ENCODE measurements around the gene RHBDD3. TPM values are rescaled to one million over a fixed set of nuclear protein-coding genes. Genes with fewer than 3 reads are reported as not detected.

The RHBDD3 gene
- total RNA-seq, 1 experiment from 2014 or later = 49.6 TPM

- no TSS peak for BruUV-seq (replicated peaks)
- intact Hi-C loops (cut with micrococcal nuclease; ENCODE audit: unreplicated experiment) = no loop called here
- Mint-ChIP-seq H3K9me3 (ENCODE audit: unreplicated experiment) (no peaks in the 10 kb centered on the region), H3K27me3 (ENCODE audit: insufficient read depth, unreplicated experiment) (no peaks in the 10 kb centered on the region), H3K36me3 (ENCODE audit: insufficient read depth, unreplicated experiment) (no peaks in the 10 kb centered on the region), H3K27ac (ENCODE audit: unreplicated experiment) (no peak overlapping the region), H3K4me3 (ENCODE audit: unreplicated experiment) (no peak overlapping the region), H3K4me1 (ENCODE audit: low read depth, unreplicated experiment) (peaks cover 13% of the 10 kb centered on the region)
- peaks cover 17% of the 10 kb centered on the region for H3K4me1 ChIP-seq
- TF ChIP-seq CTCF (IDR thresholded peaks at IDR 0.05; ENCODE audit: insufficient read depth in 1 of 2, low read depth in 1 of 2, low read length in 1 of 2, severe bottlenecking in 1 of 2, unreplicated experiment in 1 of 2) = no peak
- no peaks in the 10 kb centered on the region for H3K9me3 ChIP-seq
- no peak for DNase-seq
- H3K4me3 ChIP-seq (ENCODE audit: low read depth, low read length) = no peak overlapping the region
- no peaks in the 10 kb centered on the region for H3K27me3 ChIP-seq (replicated peaks; ENCODE audit: control insufficient read depth, insufficient read depth, low read length)
- H3K36me3 ChIP-seq (ENCODE audit: control insufficient read depth, insufficient read depth, low read length) = no peaks in the 10 kb centered on the region
- CTCF ChIA-PET = no interaction called here
- POLR2A ChIA-PET = no interaction called here
These were observed 48.9 kb downstream of the RHBDD3 start for GRCh38 chr22:29218758-29219408.

GRCh38 chr22:29217827-29218757, 49.7 kb downstream of the RHBDD3 start:
- no peaks in the 10 kb centered on the region for H3K9me3 Mint-ChIP-seq (ENCODE audit: unreplicated experiment)
- H3K36me3 ChIP-seq (ENCODE audit: control insufficient read depth, insufficient read depth, low read length) = no peaks in the 10 kb centered on the region
- ChIA-PET POLR2A (no interaction called here), CTCF (interaction anchor here (0.6 to 1.6 kb wide), 2 partner anchors 13 to 65 kb away, joined by 3 to 4 read pairs; partner anchors contain the start of gene EMID1)
- intact Hi-C loops (cut with micrococcal nuclease; ENCODE audit: unreplicated experiment) = no loop called here
- DNase-seq = no peak
- H3K9me3 ChIP-seq = no peaks in the 10 kb centered on the region
- no peak overlapping the region for H3K4me3 ChIP-seq (ENCODE audit: low read depth, low read length)
- no peak overlapping the region for H3K4me3 Mint-ChIP-seq (ENCODE audit: unreplicated experiment)
- no peaks in the 10 kb centered on the region for H3K27me3 Mint-ChIP-seq (ENCODE audit: insufficient read depth, unreplicated experiment)
- no peaks in the 10 kb centered on the region for H3K27me3 ChIP-seq (replicated peaks; ENCODE audit: control insufficient read depth, insufficient read depth, low read length)
- no peak for TF ChIP-seq CTCF (IDR thresholded peaks at IDR 0.05; ENCODE audit: insufficient read depth in 1 of 2, low read depth in 1 of 2, low read length in 1 of 2, severe bottlenecking in 1 of 2, unreplicated experiment in 1 of 2)
- H3K27ac Mint-ChIP-seq (ENCODE audit: unreplicated experiment) = no peak overlapping the region
- no TSS peak for BruUV-seq (replicated peaks)
- no peaks in the 10 kb centered on the region for H3K36me3 Mint-ChIP-seq (ENCODE audit: insufficient read depth, unreplicated experiment)
- H3K4me1 ChIP-seq = peaks cover 17% of the 10 kb centered on the region
- H3K4me1 Mint-ChIP-seq (ENCODE audit: low read depth, unreplicated experiment) = peaks cover 13% of the 10 kb centered on the region

- no peaks in the 10 kb centered on the region for H3K36me3 ChIP-seq (ENCODE audit: control insufficient read depth, insufficient read depth, low read length)
- Mint-ChIP-seq H3K27me3 (ENCODE audit: insufficient read depth, unreplicated experiment) (no peaks in the 10 kb centered on the region), H3K4me1 (ENCODE audit: low read depth, unreplicated experiment) (peaks cover 13% of the 10 kb centered on the region), H3K27ac (ENCODE audit: unreplicated experiment) (no peak overlapping the region), H3K4me3 (ENCODE audit: unreplicated experiment) (no peak overlapping the region), H3K9me3 (ENCODE audit: unreplicated experiment) (no peaks in the 10 kb centered on the region), H3K36me3 (ENCODE audit: insufficient read depth, unreplicated experiment) (no peaks in the 10 kb centered on the region)
- POLR2A ChIA-PET = no interaction called here
- no peak overlapping the region for H3K4me3 ChIP-seq (ENCODE audit: low read depth, low read length)
- TF ChIP-seq CTCF (IDR thresholded peaks at IDR 0.05; ENCODE audit: insufficient read depth in 1 of 2, low read depth in 1 of 2, low read length in 1 of 2, severe bottlenecking in 1 of 2, unreplicated experiment in 1 of 2) = no peak
- no TSS peak for BruUV-seq (replicated peaks)
- no peaks in the 10 kb centered on the region for H3K27me3 ChIP-seq (replicated peaks; ENCODE audit: control insufficient read depth, insufficient read depth, low read length)
- intact Hi-C loops (cut with micrococcal nuclease; ENCODE audit: unreplicated experiment) = no loop called here
- CTCF ChIA-PET = interaction anchor here (0.6 to 1.6 kb wide), 2 partner anchors 12 to 64 kb away, joined by 3 to 4 read pairs; partner anchors contain the start of gene EMID1
- H3K9me3 ChIP-seq = no peaks in the 10 kb centered on the region
- DNase-seq = no peak
- H3K4me1 ChIP-seq = peaks cover 17% of the 10 kb centered on the region
These were observed 50.7 kb downstream of the RHBDD3 start for GRCh38 chr22:29216873-29217666.

Data from Caco-2 (cell line).